NCI-H146 (cell line): ENCODE measurements around the gene PRPH.

Source experiments
- DNase-seq: peaks from one replicate; lab custom pipeline; 2025; lab: John Stamatoyannopoulos, UW

Gene PRPH

DNA sequence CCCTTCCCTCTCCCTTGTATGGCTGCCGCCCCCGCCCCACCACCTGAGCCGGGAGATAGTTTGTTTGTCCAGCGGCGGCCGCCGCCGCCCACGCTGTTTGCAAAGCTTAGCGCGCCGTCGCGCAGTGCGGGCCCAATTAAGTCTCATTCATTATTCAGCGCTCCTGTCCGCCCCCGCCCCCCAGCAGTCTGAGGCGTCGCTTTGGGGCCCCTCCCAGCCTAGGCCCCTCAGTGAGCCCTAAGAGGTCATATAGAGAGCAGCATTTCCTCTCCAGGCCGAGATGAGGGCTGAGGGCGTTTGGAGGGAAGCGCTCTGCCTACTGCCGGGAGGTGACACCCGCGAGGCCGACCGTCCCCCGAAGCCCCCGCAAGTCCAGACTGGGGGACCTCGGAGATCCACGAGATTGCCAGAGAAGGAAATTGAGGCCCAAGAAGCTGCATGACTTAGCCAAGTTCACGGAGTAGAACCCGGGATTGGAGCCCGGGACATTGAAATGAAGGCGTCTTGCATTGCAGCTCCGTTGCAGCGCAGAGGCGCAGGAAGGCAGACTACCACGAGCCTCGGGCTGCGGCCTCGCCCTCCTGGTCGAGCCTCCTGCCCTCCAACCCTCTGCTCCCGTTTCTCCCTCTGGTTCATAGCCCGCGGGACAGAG is 51.8 kb downstream of the PRPH start, which contains the start of gene DNAJC22:
TSS of gene DNAJC22 (plus strand) at position 230 of the 652 bp plus-strand sequence. CDS start 1,985 bp downstream, outside the sequence.
- DNase-seq = peak; percentile 68

DNA sequence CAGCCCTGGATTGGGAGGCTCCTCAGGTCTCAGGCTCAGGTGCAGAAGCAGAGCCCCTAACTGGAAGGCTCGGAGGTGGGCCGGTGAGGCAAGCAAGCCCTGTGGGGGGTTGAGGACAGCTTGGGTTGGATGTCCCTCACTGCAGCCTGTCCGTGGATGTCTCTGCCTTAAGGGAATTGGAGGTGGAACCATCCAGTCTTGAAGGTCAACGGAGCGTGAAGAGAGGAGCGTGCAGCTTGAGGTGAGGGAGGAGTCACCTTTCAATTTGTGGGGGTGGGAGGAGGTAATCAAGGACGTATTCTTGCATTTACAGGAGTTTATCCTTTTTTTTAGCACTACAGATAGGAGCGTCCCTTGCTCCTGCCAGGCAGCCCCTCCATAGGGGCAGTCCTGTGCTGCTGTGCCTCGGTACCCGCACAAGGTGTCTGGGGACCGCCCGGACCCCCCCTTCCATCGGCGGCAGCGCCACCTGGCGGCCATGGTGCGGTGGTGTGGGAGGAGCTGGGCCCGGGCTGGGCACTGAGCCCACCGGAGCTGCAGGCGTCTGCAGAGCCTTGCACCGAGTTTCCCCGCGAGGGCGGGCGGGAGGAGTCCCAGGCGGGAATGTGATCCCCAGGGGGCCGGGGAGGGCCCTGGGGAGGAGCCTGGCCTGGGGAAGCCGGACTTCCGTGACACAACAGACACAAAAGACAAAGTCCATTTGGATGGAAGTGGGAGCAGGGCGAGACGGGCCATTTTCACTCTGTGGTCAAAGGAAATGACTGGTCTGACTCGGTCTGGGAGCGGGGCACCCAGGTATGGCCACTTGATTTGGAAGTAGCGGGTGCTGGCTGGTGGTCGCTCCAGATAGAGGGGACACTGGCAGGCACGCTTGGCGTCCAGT is 52.6 kb downstream of the PRPH start:
- DNase-seq = peak; percentile 78
